H1 (cell line): Measurements from ENCODE around the gene SYTL2. TPM values are rescaled to one million over a fixed set of nuclear protein-coding genes. Genes with fewer than 3 reads are reported as not detected.

ENCODE experiments used
- BRCA1 ChIP-seq: IDR thresholded peaks from 2 replicates; pipeline ENCODE4 v1.6.1; 2012; ENCODE audit warnings: low read depth, low read length, improper control_type of control experiment
- FOSL1 ChIP-seq: IDR thresholded peaks from 2 replicates; pipeline ENCODE4 v1.6.1; 2011; ENCODE audit warnings: mild to moderate bottlenecking, low read depth, low read length, moderate library complexity; ENCODE audit not compliant: insufficient read depth
- HDAC2 ChIP-seq, 2 experiments: fragments of 300-600 bp in 1 of 2; sonication (generic) in 1 of 2; IDR thresholded peaks; 2 replicates each; pipeline ENCODE4 v1.6.1; 2011 to 2012; ENCODE audit warnings: low read depth in 2 of 2, low read length in 2 of 2, mild to moderate bottlenecking in 2 of 2, moderate library complexity in 2 of 2, borderline replicate concordance in 1 of 2, inconsistent platforms in 1 of 2
- JUN ChIP-seq: IDR thresholded peaks from 2 replicates; pipeline ENCODE4 v1.6.1; 2011; ENCODE audit warnings: low read depth, mild to moderate bottlenecking, improper control_type of control experiment, low read length
- JUND ChIP-seq: IDR thresholded peaks from 2 replicates; pipeline ENCODE4 v1.6.1; 2011; ENCODE audit warnings: mild to moderate bottlenecking, improper control_type of control experiment, low read length
- KDM1A ChIP-seq: fragments of 200-600, 300-600 bp; sonication (generic); IDR thresholded peaks from 2 replicates; pipeline ENCODE4 v1.7.1; 2016; ENCODE audit warnings: mild to moderate bottlenecking, low read length, borderline replicate concordance
- RXRA ChIP-seq: IDR thresholded peaks from 2 replicates; pipeline ENCODE4 v1.6.1; 2011; ENCODE audit warnings: low read depth, mild to moderate bottlenecking, low read length, moderate library complexity; ENCODE audit not compliant: insufficient read depth
- SIX5 ChIP-seq: IDR thresholded peaks from 2 replicates; pipeline ENCODE4 v1.6.1; 2011; ENCODE audit warnings: mild to moderate bottlenecking, low read depth, low read length
- TCF12 ChIP-seq: IDR thresholded peaks from 2 replicates; pipeline ENCODE4 v1.6.1; 2011; ENCODE audit warnings: low read depth, mild to moderate bottlenecking, low read length
- polyA plus RNA-seq, 7 experiments: library from polyadenylated mRNA; depleted of rRNA in 3 of 7; stranded (reverse) in 5 of 7; unstranded in 2 of 7; fragments of >200 nt in 5 of 7; fragments of 200-250 nt in 2 of 7; gene quantifications; 1 replicate in 5 of 7; 2 replicates in 1 of 7; 4 replicates in 1 of 7; pipeline versions ENCODE4 v1.2.1 to v1.2.3, GENCODE V29; 2011 to 2013; ENCODE audit warnings: missing spikeins in 2 of 7, mixed read lengths in 2 of 7
- total RNA-seq: library from RNA; stranded (reverse); fragmentation: NEBNext Ultra II Directional; extraction: Animal tissue kit (Norgen Biotek cat#: 25700); gene quantifications from 2 replicates; pipeline ENCODE4 v1.2.1, GENCODE V29; 2021
- TF ChIP-seq, protein P1 (sequence below): fragments of 300-600 bp; sonication (generic); IDR thresholded peaks from 2 replicates; pipeline ENCODE4 v1.7.1; 2012; ENCODE audit warnings: low read length, moderate library complexity, mild to moderate bottlenecking, inconsistent platforms; ENCODE audit not compliant: insufficient replicate concordance
- TF ChIP-seq, protein P2 (sequence below): IDR thresholded peaks from 2 replicates; pipeline ENCODE4 v1.6.1; 2011; ENCODE audit warnings: low read depth, mild to moderate bottlenecking, low read length; ENCODE audit not compliant: insufficient read depth

Gene SYTL2
- total and polyA plus RNA-seq, 2 of the 8 experiments (the other 6 are each of a cell fraction or from before 2014, with no cell fraction given), result 1.3 to 9.1 TPM

DNA sequence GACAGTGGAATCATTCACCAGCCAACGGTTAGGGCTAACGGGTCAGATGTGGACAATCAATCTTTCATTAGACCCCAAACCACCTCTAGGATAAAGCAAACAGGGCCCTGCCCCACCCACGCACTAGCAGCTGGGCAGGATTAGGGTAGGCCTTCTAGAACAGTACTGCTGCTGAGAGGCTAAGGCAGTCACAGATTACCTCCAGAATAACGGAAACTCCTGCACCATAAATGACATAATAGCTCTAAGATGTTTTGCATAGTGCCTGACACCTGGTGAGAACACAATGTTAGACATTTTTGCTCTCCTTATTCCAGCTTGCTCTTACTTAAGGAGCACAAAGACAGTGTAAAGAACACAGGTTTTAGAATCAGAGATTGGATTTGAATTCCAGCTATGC is 1.8 kb downstream of the SYTL2 start (continued):
- TF ChIP-seq, protein P1, sequence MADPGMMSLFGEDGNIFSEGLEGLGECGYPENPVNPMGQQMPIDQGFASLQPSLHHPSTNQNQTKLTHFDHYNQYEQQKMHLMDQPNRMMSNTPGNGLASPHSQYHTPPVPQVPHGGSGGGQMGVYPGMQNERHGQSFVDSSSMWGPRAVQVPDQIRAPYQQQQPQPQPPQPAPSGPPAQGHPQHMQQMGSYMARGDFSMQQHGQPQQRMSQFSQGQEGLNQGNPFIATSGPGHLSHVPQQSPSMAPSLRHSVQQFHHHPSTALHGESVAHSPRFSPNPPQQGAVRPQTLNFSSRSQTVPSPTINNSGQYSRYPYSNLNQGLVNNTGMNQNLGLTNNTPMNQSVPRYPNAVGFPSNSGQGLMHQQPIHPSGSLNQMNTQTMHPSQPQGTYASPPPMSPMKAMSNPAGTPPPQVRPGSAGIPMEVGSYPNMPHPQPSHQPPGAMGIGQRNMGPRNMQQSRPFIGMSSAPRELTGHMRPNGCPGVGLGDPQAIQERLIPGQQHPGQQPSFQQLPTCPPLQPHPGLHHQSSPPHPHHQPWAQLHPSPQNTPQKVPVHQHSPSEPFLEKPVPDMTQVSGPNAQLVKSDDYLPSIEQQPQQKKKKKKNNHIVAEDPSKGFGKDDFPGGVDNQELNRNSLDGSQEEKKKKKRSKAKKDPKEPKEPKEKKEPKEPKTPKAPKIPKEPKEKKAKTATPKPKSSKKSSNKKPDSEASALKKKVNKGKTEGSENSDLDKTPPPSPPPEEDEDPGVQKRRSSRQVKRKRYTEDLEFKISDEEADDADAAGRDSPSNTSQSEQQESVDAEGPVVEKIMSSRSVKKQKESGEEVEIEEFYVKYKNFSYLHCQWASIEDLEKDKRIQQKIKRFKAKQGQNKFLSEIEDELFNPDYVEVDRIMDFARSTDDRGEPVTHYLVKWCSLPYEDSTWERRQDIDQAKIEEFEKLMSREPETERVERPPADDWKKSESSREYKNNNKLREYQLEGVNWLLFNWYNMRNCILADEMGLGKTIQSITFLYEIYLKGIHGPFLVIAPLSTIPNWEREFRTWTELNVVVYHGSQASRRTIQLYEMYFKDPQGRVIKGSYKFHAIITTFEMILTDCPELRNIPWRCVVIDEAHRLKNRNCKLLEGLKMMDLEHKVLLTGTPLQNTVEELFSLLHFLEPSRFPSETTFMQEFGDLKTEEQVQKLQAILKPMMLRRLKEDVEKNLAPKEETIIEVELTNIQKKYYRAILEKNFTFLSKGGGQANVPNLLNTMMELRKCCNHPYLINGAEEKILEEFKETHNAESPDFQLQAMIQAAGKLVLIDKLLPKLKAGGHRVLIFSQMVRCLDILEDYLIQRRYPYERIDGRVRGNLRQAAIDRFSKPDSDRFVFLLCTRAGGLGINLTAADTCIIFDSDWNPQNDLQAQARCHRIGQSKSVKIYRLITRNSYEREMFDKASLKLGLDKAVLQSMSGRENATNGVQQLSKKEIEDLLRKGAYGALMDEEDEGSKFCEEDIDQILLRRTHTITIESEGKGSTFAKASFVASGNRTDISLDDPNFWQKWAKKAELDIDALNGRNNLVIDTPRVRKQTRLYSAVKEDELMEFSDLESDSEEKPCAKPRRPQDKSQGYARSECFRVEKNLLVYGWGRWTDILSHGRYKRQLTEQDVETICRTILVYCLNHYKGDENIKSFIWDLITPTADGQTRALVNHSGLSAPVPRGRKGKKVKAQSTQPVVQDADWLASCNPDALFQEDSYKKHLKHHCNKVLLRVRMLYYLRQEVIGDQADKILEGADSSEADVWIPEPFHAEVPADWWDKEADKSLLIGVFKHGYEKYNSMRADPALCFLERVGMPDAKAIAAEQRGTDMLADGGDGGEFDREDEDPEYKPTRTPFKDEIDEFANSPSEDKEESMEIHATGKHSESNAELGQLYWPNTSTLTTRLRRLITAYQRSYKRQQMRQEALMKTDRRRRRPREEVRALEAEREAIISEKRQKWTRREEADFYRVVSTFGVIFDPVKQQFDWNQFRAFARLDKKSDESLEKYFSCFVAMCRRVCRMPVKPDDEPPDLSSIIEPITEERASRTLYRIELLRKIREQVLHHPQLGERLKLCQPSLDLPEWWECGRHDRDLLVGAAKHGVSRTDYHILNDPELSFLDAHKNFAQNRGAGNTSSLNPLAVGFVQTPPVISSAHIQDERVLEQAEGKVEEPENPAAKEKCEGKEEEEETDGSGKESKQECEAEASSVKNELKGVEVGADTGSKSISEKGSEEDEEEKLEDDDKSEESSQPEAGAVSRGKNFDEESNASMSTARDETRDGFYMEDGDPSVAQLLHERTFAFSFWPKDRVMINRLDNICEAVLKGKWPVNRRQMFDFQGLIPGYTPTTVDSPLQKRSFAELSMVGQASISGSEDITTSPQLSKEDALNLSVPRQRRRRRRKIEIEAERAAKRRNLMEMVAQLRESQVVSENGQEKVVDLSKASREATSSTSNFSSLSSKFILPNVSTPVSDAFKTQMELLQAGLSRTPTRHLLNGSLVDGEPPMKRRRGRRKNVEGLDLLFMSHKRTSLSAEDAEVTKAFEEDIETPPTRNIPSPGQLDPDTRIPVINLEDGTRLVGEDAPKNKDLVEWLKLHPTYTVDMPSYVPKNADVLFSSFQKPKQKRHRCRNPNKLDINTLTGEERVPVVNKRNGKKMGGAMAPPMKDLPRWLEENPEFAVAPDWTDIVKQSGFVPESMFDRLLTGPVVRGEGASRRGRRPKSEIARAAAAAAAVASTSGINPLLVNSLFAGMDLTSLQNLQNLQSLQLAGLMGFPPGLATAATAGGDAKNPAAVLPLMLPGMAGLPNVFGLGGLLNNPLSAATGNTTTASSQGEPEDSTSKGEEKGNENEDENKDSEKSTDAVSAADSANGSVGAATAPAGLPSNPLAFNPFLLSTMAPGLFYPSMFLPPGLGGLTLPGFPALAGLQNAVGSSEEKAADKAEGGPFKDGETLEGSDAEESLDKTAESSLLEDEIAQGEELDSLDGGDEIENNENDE, result no peak
- TF ChIP-seq BRCA1 (no peak), KDM1A (no peak), HDAC2 (IDR thresholded peaks at IDR 0.05; ENCODE audit: borderline replicate concordance in 1 of 2, low read depth in 2 of 2, low read length in 2 of 2) (no peak), RXRA (no peak), SIX5 (no peak), JUND (no peak), FOSL1 (no peak), TCF12 (no peak), JUN (no peak)
- TF ChIP-seq, protein P2, sequence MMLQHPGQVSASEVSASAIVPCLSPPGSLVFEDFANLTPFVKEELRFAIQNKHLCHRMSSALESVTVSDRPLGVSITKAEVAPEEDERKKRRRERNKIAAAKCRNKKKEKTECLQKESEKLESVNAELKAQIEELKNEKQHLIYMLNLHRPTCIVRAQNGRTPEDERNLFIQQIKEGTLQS, result no peak
